Measurements from ENCODE around the gene GNAO1.

GRCh38 chr16:56192635-56192945 is 1.3 kb downstream of the GNAO1 start:
- TF ChIP-seq EP300 (IDR thresholded peaks at IDR 0.05; ENCODE audit: borderline replicate concordance in 1 of 2, low read depth in 1 of 2, low read length in 1 of 2), result no peak
- TF ChIP-seq TAF1 (IDR thresholded peaks at IDR 0.05; ENCODE audit: borderline replicate concordance, low read depth, low read length), result no peak
- TF ChIP-seq RXRA (IDR thresholded peaks at IDR 0.05; ENCODE audit: borderline replicate concordance, low read depth), result no peak
- TF ChIP-seq, protein P1, sequence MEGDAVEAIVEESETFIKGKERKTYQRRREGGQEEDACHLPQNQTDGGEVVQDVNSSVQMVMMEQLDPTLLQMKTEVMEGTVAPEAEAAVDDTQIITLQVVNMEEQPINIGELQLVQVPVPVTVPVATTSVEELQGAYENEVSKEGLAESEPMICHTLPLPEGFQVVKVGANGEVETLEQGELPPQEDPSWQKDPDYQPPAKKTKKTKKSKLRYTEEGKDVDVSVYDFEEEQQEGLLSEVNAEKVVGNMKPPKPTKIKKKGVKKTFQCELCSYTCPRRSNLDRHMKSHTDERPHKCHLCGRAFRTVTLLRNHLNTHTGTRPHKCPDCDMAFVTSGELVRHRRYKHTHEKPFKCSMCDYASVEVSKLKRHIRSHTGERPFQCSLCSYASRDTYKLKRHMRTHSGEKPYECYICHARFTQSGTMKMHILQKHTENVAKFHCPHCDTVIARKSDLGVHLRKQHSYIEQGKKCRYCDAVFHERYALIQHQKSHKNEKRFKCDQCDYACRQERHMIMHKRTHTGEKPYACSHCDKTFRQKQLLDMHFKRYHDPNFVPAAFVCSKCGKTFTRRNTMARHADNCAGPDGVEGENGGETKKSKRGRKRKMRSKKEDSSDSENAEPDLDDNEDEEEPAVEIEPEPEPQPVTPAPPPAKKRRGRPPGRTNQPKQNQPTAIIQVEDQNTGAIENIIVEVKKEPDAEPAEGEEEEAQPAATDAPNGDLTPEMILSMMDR (IDR thresholded peaks at IDR 0.05), result no peak
- no peak for TF ChIP-seq EZH2phosphoT487 (IDR thresholded peaks at IDR 0.05; ENCODE audit: borderline replicate concordance, low read depth)
- TF ChIP-seq SIN3A (IDR thresholded peaks at IDR 0.05; ENCODE audit: borderline replicate concordance, low read depth, low read length), result no peak
- no peak for TF ChIP-seq GABPA (IDR thresholded peaks at IDR 0.05; ENCODE audit: low read depth)
- TF ChIP-seq FOXM1 (IDR thresholded peaks at IDR 0.05; ENCODE audit: low read depth), result no peak
- TF ChIP-seq, protein P2, sequence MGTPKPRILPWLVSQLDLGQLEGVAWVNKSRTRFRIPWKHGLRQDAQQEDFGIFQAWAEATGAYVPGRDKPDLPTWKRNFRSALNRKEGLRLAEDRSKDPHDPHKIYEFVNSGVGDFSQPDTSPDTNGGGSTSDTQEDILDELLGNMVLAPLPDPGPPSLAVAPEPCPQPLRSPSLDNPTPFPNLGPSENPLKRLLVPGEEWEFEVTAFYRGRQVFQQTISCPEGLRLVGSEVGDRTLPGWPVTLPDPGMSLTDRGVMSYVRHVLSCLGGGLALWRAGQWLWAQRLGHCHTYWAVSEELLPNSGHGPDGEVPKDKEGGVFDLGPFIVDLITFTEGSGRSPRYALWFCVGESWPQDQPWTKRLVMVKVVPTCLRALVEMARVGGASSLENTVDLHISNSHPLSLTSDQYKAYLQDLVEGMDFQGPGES (IDR thresholded peaks at IDR 0.05; ENCODE audit: low read depth, low read length), result no peak
- TF ChIP-seq MEF2A (IDR thresholded peaks at IDR 0.05; ENCODE audit: borderline replicate concordance, low read depth), result no peak
